GM20000 (cell line): ENCODE measurements around the gene CFAP100.

Experiments
- DNase-seq: peaks from one replicate; pipeline ENCODE4 v3.0.0; 2012; ENCODE audit warnings: low spot score
- CTCF ChIP-seq: IDR thresholded peaks from 2 replicates; pipeline ENCODE4 v1.5.1; 2012; ENCODE audit warnings: mild to moderate bottlenecking, control low read depth; ENCODE audit errors: extremely low read depth, missing control alignments

CFAP100 gene

GRCh38 chr3:126446301-126446700, 51.6 kb downstream of the CFAP100 start:
- TF ChIP-seq CTCF = no peak
- DNase-seq = no peak

GRCh38 chr3:126446791-126447190, 52.1 kb downstream of the CFAP100 start:
- TF ChIP-seq CTCF = no peak
- no peak for DNase-seq

- no peak for TF ChIP-seq CTCF
- no peak for DNase-seq
Measured at GRCh38 chr3:126447456-126448106, 52.9 kb downstream of the CFAP100 start.

GRCh38 chr3:126448136-126448892, 53.6 kb downstream of the CFAP100 start:
- DNase-seq = no peak
- no peak for TF ChIP-seq CTCF

- TF ChIP-seq CTCF = no peak
- DNase-seq = no peak
Measured at GRCh38 chr3:126448893-126449180, 54.1 kb downstream of the CFAP100 start.

- TF ChIP-seq CTCF = no peak
Measured at GRCh38 chr3:126449621-126450051, 54.9 kb downstream of the CFAP100 start.

GRCh38 chr3:126450219-126450618, 55.5 kb downstream of the CFAP100 start:
- TF ChIP-seq CTCF = no peak
- no peak for DNase-seq

More at GRCh38 chr3:126449621-126450051, 54.9 kb downstream of the CFAP100 start:
- DNase-seq = no peak
